Measurements from ENCODE around the gene UPF3B.

DNA sequence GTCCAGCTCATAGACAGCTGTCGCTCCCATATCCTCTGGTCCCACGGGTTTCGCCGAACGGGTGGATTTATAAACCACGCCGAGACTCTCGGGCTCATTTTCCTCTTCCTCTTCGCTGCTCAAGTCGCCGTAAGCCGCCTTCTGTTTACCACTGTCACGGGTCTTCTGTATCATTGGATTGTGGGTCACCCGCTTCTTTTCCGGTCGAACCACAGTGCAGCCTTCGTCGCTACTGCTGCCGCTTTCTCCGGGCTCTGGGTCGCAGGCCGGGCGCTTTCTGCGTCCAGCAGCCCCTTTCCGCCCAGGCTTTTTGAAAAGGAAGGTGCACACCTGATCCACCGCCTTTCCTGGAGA is 18.5 kb upstream of the UPF3B start:
- no peak for TF ChIP-seq RFX5 (IDR thresholded peaks at IDR 0.05; ENCODE audit: low read depth, low read length)
- TF ChIP-seq CHD4 (IDR thresholded peaks at IDR 0.05): no peak
